Heart left ventricle (tissue), 16 donors: ENCODE results near the gene TGFBR3. TPM values are rescaled to one million over a fixed set of nuclear protein-coding genes. Genes with fewer than 3 reads are reported as not detected.
A peak's percentile ranks its signal among the peaks of the same experiment; 100 is the strongest.

ENCODE experiments used
- ATAC-seq, 4 donors: fragments of 200-7000 bp; cut with Tn5 transposase; one replicate each; pipeline ENCODE4 v1.9.1; 2020 to 2022; ENCODE audit warnings: moderate library complexity in 4 of 4, mild to moderate bottlenecking in 3 of 4, moderate number of reproducible peaks in 1 of 4
- DNase-seq, 5 donors: peaks; one replicate each; pipeline ENCODE4 v3.0.0-alpha.2; 2020
- H3K27ac ChIP-seq, 12 donors: fragments of 200-600 bp; sonication (generic) in 4 of 12; one replicate each; pipeline versions ENCODE4 v1.5.0 to v1.8.0; 2016 to 2022; ENCODE audit warnings: mild to moderate bottlenecking in 2 of 12
- H3K27me3 ChIP-seq, 9 donors: fragments of 200-600 bp; sonication (generic) in 2 of 9; one replicate each; pipeline versions ENCODE4 v1.5.1 to v1.8.0; 2016 to 2022; ENCODE audit warnings: mild to moderate bottlenecking in 3 of 9
- H3K36me3 ChIP-seq, 9 donors: fragments of 200-600 bp; sonication (generic) in 2 of 9; one replicate each; pipeline versions ENCODE4 v1.5.0 to v1.8.0; 2018 to 2022; ENCODE audit warnings: mild to moderate bottlenecking in 2 of 9
- H3K4me1 ChIP-seq, 12 donors: fragments of 200-600 bp; sonication (generic) in 4 of 12; one replicate each; pipeline versions ENCODE4 v1.5.0 to v1.8.0; 2016 to 2022; ENCODE audit warnings: mild to moderate bottlenecking in 3 of 12
- H3K4me3 ChIP-seq, 12 donors: fragments of 200-600 bp; sonication (generic) in 4 of 12; one replicate each; pipeline versions ENCODE4 v1.5.0 to v1.8.0; 2017 to 2022; ENCODE audit warnings: mild to moderate bottlenecking in 9 of 12, moderate library complexity in 4 of 12
- H3K9me3 ChIP-seq, 12 donors: fragments of 200-600 bp; sonication (generic) in 4 of 12; one replicate each; pipeline versions ENCODE4 v1.5.0 to v1.8.0; 2016 to 2022; ENCODE audit warnings: mild to moderate bottlenecking in 1 of 12
- POLR2A ChIP-seq, 2 donors: fragments of 450-650 bp; IDR thresholded peaks; one replicate each; pipeline ENCODE4 v1.6.1; 2017; ENCODE audit warnings: antibody characterized with exemption in 2 of 2, mild to moderate bottlenecking in 2 of 2, moderate library complexity in 2 of 2
- WGBS, 4 donors: extraction: QIAGEN DNeasy Blood & Tissue Kit in 2 of 4; methylation state at CpG; one replicate each; pipeline versions ENCODE4 v1.1.5 to v1.1.7; 2013 to 2018; 5-methylcytosine and 5-hydroxymethylcytosine counted together
- intact Hi-C, 10 donors: fragments of 100-400 bp; cut with DNase I; formaldehyde crosslinking; loops; one replicate each; pipeline versions ENCODE4 v1.11.1 to v1.14.2; 2022
- polyA plus RNA-seq, 2 donors: library from polyadenylated mRNA; stranded (reverse); fragments of 200-250 nt; gene quantifications; one replicate each; pipeline ENCODE4 v1.2.3, GENCODE V29; 2013
- total RNA-seq, 9 donors: library from RNA; depleted of rRNA in 2 of 9; stranded (reverse); fragments of >200 nt in 2 of 9; fragmentation: NEBNext Ultra II Directional in 3 of 9; extraction: Animal tissue kit (Norgen Biotek cat#: 25700) in 3 of 9; gene quantifications; one replicate each; pipeline versions ENCODE4 v1.1.0 to v1.2.4, GENCODE V29; 2016 to 2023
- TF ChIP-seq, protein P1 (sequence below), 12 donors: fragments of 200-600 bp; sonication (generic) in 4 of 12; IDR thresholded peaks; one replicate each; pipeline versions ENCODE4 v1.5.0 to v1.8.0; 2018 to 2022; ENCODE audit warnings: antibody characterized with exemption in 12 of 12, mild to moderate bottlenecking in 5 of 12
- donor health status: ischemic (EF 13 %, LVEDD 7.1; RV severe dilation, severe dysfunction).
- donor health status: healthy with polysubstance abuse.
- donor health status: DM: no; HTN: yes; CAD: no.
- donor health status: DM: no; HTN: no; CAD: no.
- donor health status: ischemic (EF 25% LVEDD 6.9; RV normal size, moderate dysfunction).
- donor health status: ischemic (EF 25% LVEDD 5.7; RV mildly dilated, moderate dysfunction).
- donor health status: healthy.
- donor health status: DM: yes; HTN: yes; CAD: no.
- donor health status: ischemic (EF 35%, LVEDD 5.7; RV mildly dilated, moderate dysfunction).
- donor health status: nonischemic (EF 11% LVEDD 7.7; RV severe dilation, severe dysfunction).
- donor health status: DM: yes; HTN: yes; CAD: no.
- donor health status: PGD.
- donor health status: ischemic (EF 29% LVEDD 5.4; RV normal size, mild dysfunction).
- donor health status: nonischemic (EF 23%, LVEDD 6.1; RV moderate dilation, normal function).

TGFBR3 gene
- total and polyA plus RNA-seq, 11 donors = 6.9 to 51.8 (median 22.7) TPM

DNA sequence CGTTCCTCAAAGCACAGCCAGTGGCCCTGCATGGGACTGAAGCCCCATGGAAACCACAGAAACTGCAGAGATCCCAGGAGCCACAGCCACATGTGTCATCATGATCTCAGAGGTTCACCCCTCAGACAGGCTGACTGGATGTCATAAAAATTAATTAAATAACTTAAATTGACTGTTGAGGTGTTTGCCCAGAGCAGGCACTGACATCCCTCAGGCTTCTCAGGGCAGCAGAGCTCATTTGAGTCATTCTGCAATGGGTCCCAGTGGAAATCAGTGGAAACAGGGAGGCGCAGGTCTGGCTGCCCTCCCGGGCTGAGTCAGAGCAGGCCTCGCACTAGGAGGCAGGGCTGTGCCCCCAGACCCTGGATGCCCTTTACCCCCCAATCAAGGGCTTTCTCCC is 250.2 kb downstream of the TGFBR3 start:
- DNase-seq = no peak
- Histone ChIP-seq H3K36me3 (no peaks in the 10 kb centered on the region), H3K27ac (no peak overlapping the region), H3K9me3 (peaks cover 0 to 7% (median 0%) of the 10 kb centered on the region in 12 donors), H3K4me3 (no peak overlapping the region), H3K27me3 (no peaks in the 10 kb centered on the region), H3K4me1 (no peaks in the 10 kb centered on the region)
- TF ChIP-seq, protein P1, sequence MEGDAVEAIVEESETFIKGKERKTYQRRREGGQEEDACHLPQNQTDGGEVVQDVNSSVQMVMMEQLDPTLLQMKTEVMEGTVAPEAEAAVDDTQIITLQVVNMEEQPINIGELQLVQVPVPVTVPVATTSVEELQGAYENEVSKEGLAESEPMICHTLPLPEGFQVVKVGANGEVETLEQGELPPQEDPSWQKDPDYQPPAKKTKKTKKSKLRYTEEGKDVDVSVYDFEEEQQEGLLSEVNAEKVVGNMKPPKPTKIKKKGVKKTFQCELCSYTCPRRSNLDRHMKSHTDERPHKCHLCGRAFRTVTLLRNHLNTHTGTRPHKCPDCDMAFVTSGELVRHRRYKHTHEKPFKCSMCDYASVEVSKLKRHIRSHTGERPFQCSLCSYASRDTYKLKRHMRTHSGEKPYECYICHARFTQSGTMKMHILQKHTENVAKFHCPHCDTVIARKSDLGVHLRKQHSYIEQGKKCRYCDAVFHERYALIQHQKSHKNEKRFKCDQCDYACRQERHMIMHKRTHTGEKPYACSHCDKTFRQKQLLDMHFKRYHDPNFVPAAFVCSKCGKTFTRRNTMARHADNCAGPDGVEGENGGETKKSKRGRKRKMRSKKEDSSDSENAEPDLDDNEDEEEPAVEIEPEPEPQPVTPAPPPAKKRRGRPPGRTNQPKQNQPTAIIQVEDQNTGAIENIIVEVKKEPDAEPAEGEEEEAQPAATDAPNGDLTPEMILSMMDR (IDR thresholded peaks at IDR 0.05) = no peak
- no peak for TF ChIP-seq POLR2A (IDR thresholded peaks at IDR 0.05)
- 78 to 98% (median 93%) methylated on average over 4 of the region's 4 CpGs for WGBS, 4 donors
- intact Hi-C loops = no loop called here
- peak in 2 of 4 donors; percentile 18 to 56 for ATAC-seq

DNA sequence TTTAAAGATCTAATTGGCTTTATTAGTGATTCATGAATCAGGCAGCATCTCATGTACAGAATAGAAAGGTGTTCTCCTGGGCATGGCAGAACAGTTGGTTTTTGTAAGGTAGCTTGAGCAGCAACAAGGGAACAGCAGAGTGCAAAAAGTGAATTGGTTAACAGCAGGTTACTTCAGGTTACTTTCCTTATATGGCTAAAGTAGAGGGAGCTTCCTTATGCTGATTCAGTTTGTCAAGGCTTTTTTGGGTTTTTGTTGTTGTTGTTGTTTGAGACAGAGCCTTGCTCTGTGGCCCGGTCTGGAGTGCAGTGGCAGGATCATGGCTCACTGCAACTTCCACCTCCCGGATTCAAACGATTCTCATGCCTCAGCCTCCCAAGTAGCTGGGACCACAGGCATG is 252.5 kb downstream of the TGFBR3 start:
- intact Hi-C loops = no loop called here
- no peak for DNase-seq
- Histone ChIP-seq H3K9me3 (peaks cover 0 to 6% (median 0%) of the 10 kb centered on the region in 12 donors), H3K27me3 (no peaks in the 10 kb centered on the region), H3K36me3 (no peaks in the 10 kb centered on the region), H3K27ac (no peak overlapping the region), H3K4me1 (no peaks in the 10 kb centered on the region), H3K4me3 (no peak overlapping the region)
- TF ChIP-seq, protein P1 (IDR thresholded peaks at IDR 0.05) = no peak
- TF ChIP-seq POLR2A (IDR thresholded peaks at IDR 0.05) = no peak
- ATAC-seq = no peak
- WGBS, 4 donors = 89 to 95% (median 92%) methylated on average over 3 of the region's 3 CpGs

DNA sequence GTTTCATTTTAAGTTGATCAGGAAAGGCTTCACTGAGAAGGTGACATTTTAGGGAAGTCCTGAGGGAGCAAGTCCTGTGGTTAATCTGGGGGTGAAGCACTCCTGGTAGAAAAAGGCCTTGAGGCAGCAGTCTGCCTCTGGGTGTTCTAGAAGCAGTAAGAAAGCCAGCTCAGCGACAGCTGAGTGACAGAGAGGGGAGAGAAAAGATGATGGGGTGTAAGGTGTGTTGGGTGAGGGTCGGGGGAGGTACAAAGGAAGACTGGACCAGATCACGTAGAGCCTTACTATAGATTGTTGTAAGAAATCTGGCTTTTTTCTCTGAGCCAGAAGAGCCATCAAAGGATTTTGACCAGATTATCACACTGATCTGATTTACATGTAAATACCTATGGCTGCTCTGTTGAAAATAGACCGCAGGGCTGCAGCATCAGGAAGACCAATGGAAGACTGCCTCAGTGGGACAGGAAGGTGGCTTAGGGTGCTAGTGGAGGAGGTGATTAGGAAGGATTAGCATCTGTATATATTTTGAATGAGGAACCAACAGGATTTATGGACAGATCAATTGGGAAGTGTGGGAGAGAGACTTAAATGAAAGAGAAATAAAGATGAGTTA is 254.1 kb downstream of the TGFBR3 start:
- WGBS, 4 donors = 88 to 93% (median 91%) methylated on average over 4 of the region's 4 CpGs
- H3K36me3 ChIP-seq = no peaks in the 10 kb centered on the region
- H3K27me3 ChIP-seq = no peaks in the 10 kb centered on the region
- H3K27ac ChIP-seq = no peak overlapping the region
- ATAC-seq = no peak
- TF ChIP-seq POLR2A (IDR thresholded peaks at IDR 0.05) = no peak
- TF ChIP-seq, protein P1 (IDR thresholded peaks at IDR 0.05) = no peak
- intact Hi-C loops = no loop called here
- no peak for DNase-seq
- peaks cover 0 to 6% (median 0%) of the 10 kb centered on the region in 12 donors for H3K9me3 ChIP-seq
- no peak overlapping the region for H3K4me3 ChIP-seq
- no peaks in the 10 kb centered on the region for H3K4me1 ChIP-seq

DNA sequence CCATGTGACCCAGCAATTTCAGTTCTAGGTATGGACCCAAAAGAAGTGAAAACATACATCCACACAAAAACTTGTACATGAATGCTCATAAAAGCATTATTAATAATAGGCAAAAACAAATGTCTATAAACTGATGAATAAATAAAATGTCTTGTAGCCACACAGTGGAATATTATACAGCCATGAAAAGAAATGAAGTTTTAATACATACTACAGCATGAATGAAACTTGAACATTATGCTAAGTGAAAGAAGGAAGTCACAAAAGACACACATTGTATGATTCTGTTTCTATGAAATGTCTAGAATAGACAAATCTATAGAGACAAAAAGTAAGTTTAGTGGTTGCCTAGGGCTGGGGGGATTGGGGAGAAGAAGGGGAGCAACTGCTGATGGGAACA is 255.1 kb downstream of the TGFBR3 start:
- intact Hi-C loops = no loop called here
- no peaks in the 10 kb centered on the region for H3K4me1 ChIP-seq
- ATAC-seq (no peak), DNase-seq (no peak)
- H3K27me3 ChIP-seq = no peaks in the 10 kb centered on the region
- H3K27ac ChIP-seq = no peak overlapping the region
- no peak overlapping the region for H3K4me3 ChIP-seq
- TF ChIP-seq POLR2A (IDR thresholded peaks at IDR 0.05) = no peak
- TF ChIP-seq, protein P1 (IDR thresholded peaks at IDR 0.05) = no peak
- H3K36me3 ChIP-seq = no peaks in the 10 kb centered on the region
- peaks cover 0 to 6% (median 0%) of the 10 kb centered on the region in 12 donors for H3K9me3 ChIP-seq

Other genes starting within 250 kb of the TGFBR3 start
- gene BRDT, start 63.2 kb upstream of the TGFBR3 start, total RNA-seq = not detected
- gene BRDT, start 63.2 kb upstream of the TGFBR3 start, polyA plus RNA-seq = not detected
- under 1 TPM in 2 of 9 donors, not detected in 7; 0.37 to 0.80 TPM for gene EPHX4, start 143.8 kb upstream of the TGFBR3 start, total RNA-seq
- gene EPHX4, start 143.8 kb upstream of the TGFBR3 start, polyA plus RNA-seq = under 1 TPM in 1 of 2 donors, not detected in 1; 0.06 TPM
- not detected for gene SETSIP, start 189.3 kb upstream of the TGFBR3 start, total RNA-seq
- gene SETSIP, start 189.3 kb upstream of the TGFBR3 start, polyA plus RNA-seq = not detected
- 1 to 10 TPM; 1.8 to 7.7 (median 5.1) TPM for gene BTBD8, start 194.2 kb upstream of the TGFBR3 start, total RNA-seq
- gene BTBD8, start 194.2 kb upstream of the TGFBR3 start, polyA plus RNA-seq = 1 to 10 TPM in 1 of 2 donors, under 1 TPM in 1; 0.67 to 1.1 TPM